ENCODE data around the gene NDUFS7.

The NDUFS7 gene

GRCh38 chr19:1383312-1384084 lies at the start of gene NDUFS7:
Gene NDUFS7 (plus strand): TSS chr19:1383907. CDS start chr19:1383927, 20 bp downstream.
- TF ChIP-seq TCF12 (IDR thresholded peaks at IDR 0.05; ENCODE audit: low read depth) (peak; percentile 83; the same call in 1 of the 2 replicates), RAD21 (IDR thresholded peaks at IDR 0.05; ENCODE audit: low read depth) (peak; percentile 15; the same call in 1 of the 2 replicates), MAX (IDR thresholded peaks at IDR 0.05) (peak; percentile 88), EGR1 (IDR thresholded peaks at IDR 0.05) (peak; percentile 37; the same call in 1 of the 2 replicates), NFIC (IDR thresholded peaks at IDR 0.05) (0 out of 2 replicates have a peak, but pooled peaks have one; percentile 33), FOXM1 (IDR thresholded peaks at IDR 0.05; ENCODE audit: borderline replicate concordance, low read depth) (peak; percentile 35; the same call in 1 of the 2 replicates), YY1 (IDR thresholded peaks at IDR 0.05; ENCODE audit: low read depth) (peak; percentile 96), TEAD4 (IDR thresholded peaks at IDR 0.05) (peak; percentile 94), CEBPB (IDR thresholded peaks at IDR 0.05) (peak; percentile 83), REST (IDR thresholded peaks at IDR 0.05; ENCODE audit: low read depth) (no peak), CREB1 (IDR thresholded peaks at IDR 0.05; ENCODE audit: low read depth) (0 out of 2 replicates have a peak, but pooled peaks have one; percentile 12), USF1 (IDR thresholded peaks at IDR 0.05) (peak; percentile 80), EP300 (IDR thresholded peaks at IDR 0.05; ENCODE audit: borderline replicate concordance) (peak; percentile 61), ZBTB7A (IDR thresholded peaks at IDR 0.05; ENCODE audit: low read depth) (peak; percentile 72), TAF1 (IDR thresholded peaks at IDR 0.05; ENCODE audit: low read depth) (peak; percentile 87)

GRCh38 chr19:1336079-1336684 lies 47.5 kb upstream of the NDUFS7 start:
- TF ChIP-seq TCF12 (IDR thresholded peaks at IDR 0.05; ENCODE audit: low read depth) (no peak), CREB1 (IDR thresholded peaks at IDR 0.05; ENCODE audit: low read depth) (no peak), ZBTB7A (IDR thresholded peaks at IDR 0.05; ENCODE audit: low read depth) (no peak), YY1 (IDR thresholded peaks at IDR 0.05; ENCODE audit: low read depth) (no peak), USF1 (IDR thresholded peaks at IDR 0.05) (no peak), TEAD4 (IDR thresholded peaks at IDR 0.05) (no peak), EP300 (IDR thresholded peaks at IDR 0.05; ENCODE audit: borderline replicate concordance) (no peak), CEBPB (IDR thresholded peaks at IDR 0.05) (no peak), MAX (IDR thresholded peaks at IDR 0.05) (no peak), TAF1 (IDR thresholded peaks at IDR 0.05; ENCODE audit: low read depth) (no peak), FOXM1 (IDR thresholded peaks at IDR 0.05; ENCODE audit: borderline replicate concordance, low read depth) (no peak), EGR1 (IDR thresholded peaks at IDR 0.05) (no peak), NFIC (IDR thresholded peaks at IDR 0.05) (no peak), RAD21 (IDR thresholded peaks at IDR 0.05; ENCODE audit: low read depth) (no peak), REST (IDR thresholded peaks at IDR 0.05; ENCODE audit: low read depth) (no peak)

GRCh38 chr19:1340681-1341469 lies 42.8 kb upstream of the NDUFS7 start:
- TF ChIP-seq NFIC (IDR thresholded peaks at IDR 0.05) (no peak), RAD21 (IDR thresholded peaks at IDR 0.05; ENCODE audit: low read depth) (no peak), ZBTB7A (IDR thresholded peaks at IDR 0.05; ENCODE audit: low read depth) (no peak), CREB1 (IDR thresholded peaks at IDR 0.05; ENCODE audit: low read depth) (no peak), EP300 (IDR thresholded peaks at IDR 0.05; ENCODE audit: borderline replicate concordance) (no peak), TEAD4 (IDR thresholded peaks at IDR 0.05) (no peak), REST (IDR thresholded peaks at IDR 0.05; ENCODE audit: low read depth) (no peak), TCF12 (IDR thresholded peaks at IDR 0.05; ENCODE audit: low read depth) (no peak), FOXM1 (IDR thresholded peaks at IDR 0.05; ENCODE audit: borderline replicate concordance, low read depth) (no peak), USF1 (IDR thresholded peaks at IDR 0.05) (no peak), CEBPB (IDR thresholded peaks at IDR 0.05) (no peak), EGR1 (IDR thresholded peaks at IDR 0.05) (no peak), TAF1 (IDR thresholded peaks at IDR 0.05; ENCODE audit: low read depth) (no peak), MAX (IDR thresholded peaks at IDR 0.05) (no peak), YY1 (IDR thresholded peaks at IDR 0.05; ENCODE audit: low read depth) (no peak)
